Stimulated activated CD8-positive, alpha-beta memory T cell treated with anti-CD3 and anti-CD28 coated beads, Interleukin-15, amount 100 ng/mL, for 24 hours (primary cell): ENCODE data around the gene BMPER.

Source experiments
- DNase-seq: peaks from one replicate; pipeline ENCODE4 v3.0.0-alpha.2; 2020; ENCODE audit warnings: low read depth

The BMPER gene

GRCh38 chr7:33905389-33906032 is at the start of gene BMPER:
Gene BMPER (plus strand): TSS chr7:33905539. CDS start chr7:33905614, 75 bp downstream.
- no peak for DNase-seq

GRCh38 chr7:33861947-33862346 is 43.4 kb upstream of the BMPER start:
- no peak for DNase-seq

GRCh38 chr7:33862946-33863814 is 42.2 kb upstream of the BMPER start:
- DNase-seq: no peak

GRCh38 chr7:33868166-33868565 is 37.2 kb upstream of the BMPER start:
- DNase-seq: no peak

- no peak for DNase-seq
Measured at GRCh38 chr7:33869176-33869575, 36.2 kb upstream of the BMPER start.

DNA sequence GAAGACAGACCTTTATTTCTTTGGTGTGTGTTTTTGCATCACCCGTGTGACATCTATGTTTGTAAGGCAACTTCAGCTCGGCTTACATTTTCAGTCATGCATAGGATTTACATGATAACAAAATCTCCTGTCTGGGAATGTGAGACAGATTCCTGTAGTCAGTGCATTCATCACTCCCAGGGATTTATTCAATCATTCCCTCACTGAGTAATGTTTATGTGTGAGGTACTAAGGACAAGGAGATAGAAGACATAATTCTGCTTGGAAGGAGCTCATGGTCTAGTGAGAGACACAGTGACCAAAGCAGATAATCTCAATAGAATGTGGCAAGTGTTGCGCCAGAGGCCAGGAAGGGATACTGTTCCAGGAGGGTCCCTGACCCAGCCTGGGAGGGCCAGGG is 35.2 kb upstream of the BMPER start:
- DNase-seq: no peak

DNA sequence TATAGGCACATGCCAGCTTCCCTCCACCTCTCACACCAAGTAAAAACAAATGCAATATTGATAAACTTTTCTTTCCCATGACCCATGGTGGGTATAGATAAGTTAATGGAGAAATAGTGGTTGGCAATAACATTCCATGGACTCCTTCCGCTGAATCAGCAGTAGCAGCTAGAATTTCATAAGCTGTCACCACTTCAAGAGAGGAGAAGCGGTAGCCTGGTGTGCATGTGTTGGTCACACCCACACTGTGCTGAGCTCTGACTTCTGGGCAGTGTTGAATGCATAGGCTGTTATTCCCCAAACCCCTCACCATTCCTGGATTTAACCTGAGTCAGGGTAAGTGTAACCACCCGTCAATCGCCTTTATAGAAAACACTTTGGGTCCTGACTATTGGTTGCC is 32.5 kb upstream of the BMPER start:
- DNase-seq: no peak

- no peak for DNase-seq
Measured at GRCh38 chr7:33873518-33873917, 31.8 kb upstream of the BMPER start.

DNA sequence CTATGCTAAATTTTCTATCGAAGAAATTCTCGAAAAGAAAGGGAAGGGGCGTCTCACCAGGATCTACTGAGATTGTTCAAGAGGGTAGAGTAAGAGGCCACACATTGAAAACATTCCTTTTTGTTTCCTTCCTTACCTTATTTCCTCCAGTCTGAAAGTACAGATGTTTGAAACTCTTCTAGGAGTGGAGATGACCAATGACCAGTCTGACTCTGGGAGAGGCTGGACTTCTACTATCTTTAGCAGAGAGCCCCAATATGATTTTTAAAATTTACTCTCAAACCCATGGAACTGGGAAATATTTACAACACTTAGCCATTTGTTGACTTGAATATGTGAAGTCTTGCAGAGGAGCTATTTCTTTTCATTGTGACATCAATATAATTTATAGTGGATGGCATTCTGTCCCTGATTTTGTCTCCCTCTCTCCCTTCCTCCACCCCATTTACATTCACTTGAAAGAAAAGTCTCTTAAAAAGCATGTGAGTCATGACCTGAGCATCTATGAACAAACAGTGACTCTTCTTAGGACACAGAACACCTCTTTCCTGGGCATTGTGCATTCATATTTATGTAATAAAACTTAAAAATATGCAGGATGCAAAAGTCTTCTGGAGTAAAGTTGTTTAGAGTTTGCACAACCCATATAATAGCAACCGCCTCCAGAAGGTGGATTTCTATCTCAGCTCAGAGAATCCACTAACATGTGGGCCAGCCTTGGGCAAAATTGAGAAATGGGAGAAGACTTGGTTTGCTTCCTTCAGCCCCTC is 31.2 kb upstream of the BMPER start:
- no peak for DNase-seq

- DNase-seq: no peak
Measured at GRCh38 chr7:33874943-33875342, 30.4 kb upstream of the BMPER start.

DNA sequence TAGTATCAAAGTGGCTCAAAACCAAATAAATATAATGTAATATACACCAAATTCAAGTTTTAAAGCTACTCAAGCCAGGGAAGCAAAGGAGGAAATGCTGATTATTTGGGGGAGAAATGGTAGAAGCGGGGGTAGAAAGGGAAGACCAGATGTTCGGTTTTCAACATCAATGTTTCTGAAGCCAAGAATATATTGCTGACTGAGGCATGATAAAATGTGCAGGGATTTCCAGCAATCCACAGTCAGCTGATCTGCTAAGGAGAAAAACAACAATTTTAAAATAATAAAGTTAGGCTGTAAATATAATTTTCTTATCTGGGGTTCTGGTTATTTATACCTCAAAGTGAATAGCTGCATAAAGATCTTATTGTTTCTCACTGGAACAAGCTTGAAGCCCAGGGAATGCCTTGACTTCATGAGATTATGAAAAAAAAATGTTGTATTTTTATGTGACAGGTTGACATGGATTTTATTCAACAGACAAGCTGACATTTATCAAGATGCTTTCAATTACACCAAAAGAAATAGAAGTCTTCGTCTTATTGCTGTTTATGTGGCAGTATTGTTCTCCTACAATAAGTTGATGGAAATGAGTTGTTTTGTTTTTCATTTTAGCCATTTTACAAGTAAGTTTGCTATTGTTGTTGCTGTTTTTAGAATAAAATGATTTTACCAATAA is 28.6 kb upstream of the BMPER start:
- no peak for DNase-seq

DNA sequence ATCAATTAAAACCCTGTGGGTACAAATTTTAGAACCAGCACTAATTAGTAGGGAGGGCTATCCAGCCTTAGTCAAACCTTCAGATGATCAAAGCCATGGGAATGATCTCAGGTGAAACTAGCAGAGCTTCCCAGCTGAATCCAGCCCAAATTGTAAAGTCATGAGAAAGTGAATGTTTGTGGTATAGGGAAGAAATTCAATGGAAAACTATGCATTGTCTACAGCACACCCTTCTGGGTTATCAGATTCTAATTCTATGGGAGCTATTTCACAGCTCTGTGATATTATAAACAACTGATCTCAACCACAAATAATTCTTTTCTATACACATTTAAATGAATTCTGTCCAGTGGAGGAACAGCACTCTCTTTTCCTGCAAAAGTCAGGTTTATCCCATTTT is 24.6 kb upstream of the BMPER start:
- DNase-seq: no peak

- no peak for DNase-seq
Measured at GRCh38 chr7:33881316-33881715, 24.0 kb upstream of the BMPER start.

GRCh38 chr7:33882040-33882837 is 23.1 kb upstream of the BMPER start:
- DNase-seq: no peak

- no peak for DNase-seq
Measured at GRCh38 chr7:33882950-33883670, 22.2 kb upstream of the BMPER start.

- no peak for DNase-seq
Measured at GRCh38 chr7:33883671-33883965, 21.7 kb upstream of the BMPER start.

GRCh38 chr7:33885290-33886148 is 19.8 kb upstream of the BMPER start:
- DNase-seq: no peak

DNA sequence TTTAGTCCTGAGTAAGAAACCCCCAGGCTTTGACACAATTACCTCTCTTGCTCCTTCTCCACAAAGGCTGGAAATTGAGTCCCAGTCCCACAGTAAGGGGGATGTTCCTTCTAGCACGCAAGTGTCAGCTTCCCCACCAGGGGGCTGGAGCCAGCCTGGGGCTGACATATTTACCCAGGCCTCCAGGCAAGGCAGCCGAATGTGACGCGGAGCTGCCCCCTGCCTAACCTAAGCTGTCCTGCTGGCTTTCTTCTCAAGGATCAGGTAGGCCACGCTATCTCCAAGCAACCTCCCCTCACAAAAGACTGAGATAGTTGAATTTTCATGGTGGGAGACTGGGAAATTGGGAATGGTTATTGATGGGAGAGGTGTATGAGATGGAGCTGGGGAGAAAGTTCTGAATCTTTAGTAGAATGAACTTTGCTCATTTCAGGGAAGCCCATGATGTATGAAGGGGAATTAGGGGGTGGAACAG is 19.2 kb upstream of the BMPER start:
- DNase-seq: no peak

DNA sequence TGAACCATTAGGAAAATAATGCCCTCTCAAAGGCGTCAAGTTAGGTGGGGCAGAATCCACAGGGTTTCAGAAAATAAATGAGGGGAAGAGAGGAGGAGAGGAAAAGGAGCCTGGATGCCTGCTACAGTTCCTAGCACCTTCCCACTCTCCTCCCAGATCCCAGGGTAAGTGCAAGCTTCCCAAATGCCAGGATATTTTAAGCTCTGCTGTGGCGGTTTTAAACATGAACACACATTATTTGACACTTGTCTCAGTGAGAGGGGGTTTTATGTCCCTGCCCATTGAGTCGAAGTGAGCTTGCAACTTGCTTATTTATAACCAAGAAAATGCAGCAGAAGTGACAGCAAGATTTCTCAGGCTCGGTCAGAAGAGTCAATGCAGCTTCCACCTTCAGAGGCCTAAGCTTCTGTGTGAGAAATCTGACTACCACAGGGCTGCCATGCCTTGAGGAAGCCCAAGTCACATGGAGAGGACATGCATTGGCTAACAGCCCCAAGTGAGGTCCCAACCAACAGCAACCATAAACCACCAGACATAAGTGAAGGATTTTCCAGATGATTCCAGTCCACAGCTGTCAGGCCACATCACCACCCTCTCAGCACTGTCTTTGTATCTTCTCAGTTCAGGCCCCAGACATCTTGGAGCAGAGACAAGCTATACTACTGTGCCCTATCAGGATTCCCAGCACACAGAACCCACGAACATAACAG is 17.9 kb upstream of the BMPER start:
- no peak for DNase-seq
